Gastrocnemius medialis (tissue), 4 donors: Measurements from ENCODE around the gene PAK5. TPM values are rescaled to one million over a fixed set of nuclear protein-coding genes. Genes with fewer than 3 reads are reported as not detected.

Source experiments
- ATAC-seq, 2 donors: fragments of 150-250 bp; one replicate each; pipeline ENCODE4 v1.9.1; 2016
- DNase-seq, 2 donors: peaks; one replicate each; pipeline ENCODE4 v3.0.0-alpha.2; 2019
- H3K27ac ChIP-seq, 4 donors: fragments of 200-600 bp; sonication (generic); 1 replicate in 1 of 4; 2 replicates in 3 of 4; pipeline ENCODE4 v1.5.1; 2016 to 2018; ENCODE audit warnings: mild to moderate bottlenecking in 2 of 4, moderate library complexity in 1 of 4
- H3K27me3 ChIP-seq, 3 donors: fragments of 200-600 bp; sonication (generic) in 2 of 3; 1 replicate in 1 of 3; 2 replicates in 2 of 3; pipeline versions ENCODE4 v1.5.1 to v1.6.0; 2016 to 2019; ENCODE audit warnings: mild to moderate bottlenecking in 1 of 3, moderate library complexity in 1 of 3
- H3K36me3 ChIP-seq, 2 donors: fragments of 200-600 bp; sonication (generic) in 1 of 2; one replicate each; pipeline ENCODE4 v1.5.1; 2017 to 2018
- H3K4me1 ChIP-seq, 2 donors: fragments of 200-600 bp; sonication (generic) in 1 of 2; one replicate each; pipeline ENCODE4 v1.5.1; 2016 to 2017; ENCODE audit warnings: mild to moderate bottlenecking in 2 of 2
- H3K4me3 ChIP-seq, 4 donors: fragments of 200-600 bp; sonication (generic) in 3 of 4; 1 replicate in 1 of 4; 2 replicates in 3 of 4; pipeline ENCODE4 v1.5.1; 2016 to 2019; ENCODE audit warnings: mild to moderate bottlenecking in 2 of 4
- H3K9me3 ChIP-seq, 3 donors: fragments of 200-600 bp; sonication (generic) in 2 of 3; 1 replicate in 1 of 3; 2 replicates in 2 of 3; pipeline ENCODE4 v1.5.1; 2016 to 2019
- POLR2A ChIP-seq, 2 donors: fragments of 450-650 bp; IDR thresholded peaks; one replicate each; pipeline ENCODE4 v1.6.1; 2017; ENCODE audit warnings: antibody characterized with exemption in 2 of 2, mild to moderate bottlenecking in 2 of 2, moderate library complexity in 2 of 2
- in situ Hi-C, 4 donors: fragments of 200-750 bp; cut with MboI; loops; one replicate each; pipeline versions ENCODE4 v1.15.0 to v1.8.0; 2017; ENCODE audit warnings: low sequenced_read_pairs in 4 of 4
- intact Hi-C: fragments of 100-400 bp; cut with DNase I; formaldehyde crosslinking; loops from one replicate; pipeline ENCODE4 v1.15.1; 2023; ENCODE audit warnings: low total_unique reads
- total RNA-seq, 4 donors: library from RNA; depleted of rRNA; stranded (reverse); fragments of >200 nt; gene quantifications; one replicate each; pipeline versions ENCODE4 v1.1.0 to v1.2.3, GENCODE V29; 2016
- TF ChIP-seq, protein P1 (sequence below), 5 experiments: fragments of 450-650 bp in 3 of 5; fragments of 200-600 bp in 2 of 5; sonication (generic) in 2 of 5; IDR thresholded peaks in 4 of 5; conservative IDR thresholded peaks in 1 of 5; 1 replicate in 4 of 5; 2 replicates in 1 of 5; pipeline ENCODE4 v1.5.1; 2016 to 2019; ENCODE audit warnings: antibody characterized with exemption in 5 of 5, mild to moderate bottlenecking in 3 of 5, moderate library complexity in 3 of 5

The PAK5 gene
- total RNA-seq, 4 donors from 2014 or later, result not detected

DNA sequence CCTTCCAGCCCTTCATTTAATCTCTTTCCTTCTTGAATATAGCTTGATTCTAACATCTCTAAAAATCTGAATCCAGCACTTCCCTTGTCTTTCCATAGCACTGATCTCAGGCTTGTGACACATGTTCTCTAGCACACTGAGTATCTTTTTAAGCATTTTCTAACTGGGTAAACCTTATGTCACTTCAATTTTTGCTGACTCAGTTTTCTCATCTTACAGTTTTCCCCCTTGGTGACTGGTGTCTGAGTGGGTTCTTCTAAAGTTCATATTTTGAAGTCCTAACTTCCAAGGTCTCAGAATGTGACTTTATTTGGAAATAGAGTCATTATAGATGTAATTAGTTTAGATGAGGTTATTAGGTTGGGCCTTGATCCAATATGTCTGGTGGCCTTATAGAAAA is 153.9 kb downstream of the PAK5 start:
- intact Hi-C loops, result no loop called here

DNA sequence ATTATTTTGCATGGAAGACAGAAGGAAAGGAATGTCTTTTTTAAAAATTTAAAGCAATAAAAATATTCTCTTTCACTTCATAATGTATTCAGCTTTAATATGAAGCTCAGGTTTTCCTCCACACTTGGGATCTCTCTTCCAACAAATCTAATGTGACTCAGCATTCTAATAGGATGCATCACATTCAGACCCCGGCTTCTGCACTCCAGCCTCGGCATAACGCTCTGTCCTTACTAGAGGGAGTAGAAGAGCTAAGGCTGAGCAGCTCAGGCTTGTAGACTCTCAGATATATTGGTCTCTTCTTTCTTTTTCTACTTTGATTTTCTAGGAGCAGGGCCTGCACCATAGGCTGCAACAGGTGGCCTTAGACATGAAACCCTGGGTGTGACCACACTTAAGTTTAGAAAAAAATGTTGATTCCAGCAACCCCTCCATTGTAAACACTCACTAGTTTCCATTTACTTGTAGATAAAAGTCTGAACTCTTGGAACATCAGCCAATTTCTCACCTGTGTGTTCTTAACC is 161.7 kb downstream of the PAK5 start:
- Histone ChIP-seq H3K4me1 (no peaks in the 10 kb centered on the region), H3K27ac (no peak overlapping the region), H3K27me3 (no peaks in the 10 kb centered on the region), H3K36me3 (no peaks in the 10 kb centered on the region), H3K4me3 (no peak overlapping the region), H3K9me3 (no peaks in the 10 kb centered on the region)
- no peak for DNase-seq
- TF ChIP-seq, protein P1, sequence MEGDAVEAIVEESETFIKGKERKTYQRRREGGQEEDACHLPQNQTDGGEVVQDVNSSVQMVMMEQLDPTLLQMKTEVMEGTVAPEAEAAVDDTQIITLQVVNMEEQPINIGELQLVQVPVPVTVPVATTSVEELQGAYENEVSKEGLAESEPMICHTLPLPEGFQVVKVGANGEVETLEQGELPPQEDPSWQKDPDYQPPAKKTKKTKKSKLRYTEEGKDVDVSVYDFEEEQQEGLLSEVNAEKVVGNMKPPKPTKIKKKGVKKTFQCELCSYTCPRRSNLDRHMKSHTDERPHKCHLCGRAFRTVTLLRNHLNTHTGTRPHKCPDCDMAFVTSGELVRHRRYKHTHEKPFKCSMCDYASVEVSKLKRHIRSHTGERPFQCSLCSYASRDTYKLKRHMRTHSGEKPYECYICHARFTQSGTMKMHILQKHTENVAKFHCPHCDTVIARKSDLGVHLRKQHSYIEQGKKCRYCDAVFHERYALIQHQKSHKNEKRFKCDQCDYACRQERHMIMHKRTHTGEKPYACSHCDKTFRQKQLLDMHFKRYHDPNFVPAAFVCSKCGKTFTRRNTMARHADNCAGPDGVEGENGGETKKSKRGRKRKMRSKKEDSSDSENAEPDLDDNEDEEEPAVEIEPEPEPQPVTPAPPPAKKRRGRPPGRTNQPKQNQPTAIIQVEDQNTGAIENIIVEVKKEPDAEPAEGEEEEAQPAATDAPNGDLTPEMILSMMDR (IDR thresholded peaks at IDR 0.05 in 4 of 5, conservative IDR thresholded peaks at IDR 0.05 in 1 of 5), result no peak
- intact Hi-C loops (no loop called here), in situ Hi-C loops (loop anchor here in 1 of 4 donors (25.0 kb wide), 1 partner anchor 110 kb away; no protein-coding TSS in a partner anchor)
- ATAC-seq, result no peak

More for the DNA sequence above, 153.9 kb downstream of the PAK5 start:
- Histone ChIP-seq H3K9me3 (no peaks in the 10 kb centered on the region), H3K4me3 (no peak overlapping the region), H3K27ac (no peak overlapping the region), H3K36me3 (no peaks in the 10 kb centered on the region), H3K4me1 (no peaks in the 10 kb centered on the region), H3K27me3 (no peaks in the 10 kb centered on the region)
- DNase-seq (no peak), ATAC-seq (no peak)
- TF ChIP-seq, protein P1 (IDR thresholded peaks at IDR 0.05 in 4 of 5, conservative IDR thresholded peaks at IDR 0.05 in 1 of 5), result no peak
- TF ChIP-seq POLR2A (IDR thresholded peaks at IDR 0.05), result no peak
- in situ Hi-C loops, result loop anchor here in 1 of 4 donors (25.0 kb wide), 1 partner anchor 102 kb away; no protein-coding TSS in a partner anchor

DNA sequence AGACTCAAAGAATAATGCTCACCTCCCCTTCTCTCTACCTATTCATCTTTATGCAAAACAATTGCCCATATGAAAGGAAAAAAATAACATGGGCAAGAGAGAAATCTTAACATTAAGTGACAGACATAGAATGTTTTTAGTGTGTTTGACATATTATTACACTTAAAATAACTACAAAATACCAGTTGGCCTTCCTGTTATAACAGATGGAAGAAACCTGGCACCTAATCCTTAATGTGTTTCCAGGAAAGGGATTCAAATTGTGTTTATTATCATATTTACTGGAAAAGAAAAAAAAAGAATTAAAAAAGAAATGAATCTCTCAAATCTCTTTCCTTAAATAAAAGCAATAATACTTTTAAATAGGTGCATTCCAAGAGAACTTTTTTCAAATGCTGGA is 165.9 kb downstream of the PAK5 start:
- H3K27me3 ChIP-seq, result no peaks in the 10 kb centered on the region
- no peaks in the 10 kb centered on the region for H3K36me3 ChIP-seq
- TF ChIP-seq, protein P1 (IDR thresholded peaks at IDR 0.05 in 4 of 5, conservative IDR thresholded peaks at IDR 0.05 in 1 of 5), result no peak
- H3K4me3 ChIP-seq, result no peak overlapping the region
- no peaks in the 10 kb centered on the region for H3K4me1 ChIP-seq
- H3K27ac ChIP-seq, result no peak overlapping the region
- intact Hi-C loops, result no loop called here
- no peaks in the 10 kb centered on the region for H3K9me3 ChIP-seq
- no peak for DNase-seq
- no peak for ATAC-seq
- in situ Hi-C loops, result no loop called here

DNA sequence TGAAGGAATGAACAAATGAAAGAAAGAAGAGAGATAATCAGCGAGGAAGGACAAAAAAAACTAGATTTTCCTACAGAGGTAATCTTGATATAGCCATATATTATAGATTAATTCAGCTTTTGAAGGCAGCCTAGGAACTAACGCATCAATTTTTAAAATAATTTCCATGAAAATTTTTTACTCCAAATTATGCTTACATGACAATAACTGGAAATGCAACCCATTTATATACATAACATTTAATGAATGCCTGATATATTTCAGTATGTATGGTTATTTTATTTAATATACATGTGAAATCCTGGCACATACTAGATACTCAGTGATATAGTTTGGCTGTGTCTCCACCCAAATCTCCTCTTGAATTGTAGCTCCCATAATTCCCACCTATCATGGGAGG is 166.8 kb downstream of the PAK5 start:
- no peak for TF ChIP-seq POLR2A (IDR thresholded peaks at IDR 0.05)
- TF ChIP-seq, protein P1 (IDR thresholded peaks at IDR 0.05 in 4 of 5, conservative IDR thresholded peaks at IDR 0.05 in 1 of 5), result no peak
- Histone ChIP-seq H3K36me3 (no peaks in the 10 kb centered on the region), H3K27me3 (no peaks in the 10 kb centered on the region), H3K9me3 (no peaks in the 10 kb centered on the region), H3K4me3 (no peak overlapping the region), H3K27ac (no peak overlapping the region), H3K4me1 (no peaks in the 10 kb centered on the region)
- intact Hi-C loops (no loop called here), in situ Hi-C loops (no loop called here)
- ATAC-seq (no peak), DNase-seq (no peak)

DNA sequence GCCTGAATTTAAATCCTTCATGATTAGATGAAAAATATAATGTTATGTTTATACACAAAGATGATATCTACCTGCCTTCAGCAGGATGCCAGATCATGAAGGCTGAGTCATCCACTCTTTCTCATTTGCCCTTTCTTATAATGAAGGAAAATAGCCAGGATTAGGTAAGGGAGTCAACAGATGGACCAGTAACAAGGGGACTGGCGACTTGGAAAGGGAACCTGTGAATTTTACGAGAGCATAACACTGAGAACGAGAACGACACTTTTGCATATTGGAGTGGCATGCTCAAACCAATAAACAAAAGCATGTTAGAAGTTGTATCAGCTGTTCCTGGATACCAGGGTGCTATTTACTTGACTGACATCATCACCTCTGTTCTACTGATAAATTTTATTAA is 170.5 kb downstream of the PAK5 start:
- in situ Hi-C loops (no loop called here), intact Hi-C loops (no loop called here)
- Histone ChIP-seq H3K27ac (no peak overlapping the region), H3K4me1 (no peaks in the 10 kb centered on the region), H3K4me3 (no peak overlapping the region), H3K36me3 (no peaks in the 10 kb centered on the region), H3K27me3 (no peaks in the 10 kb centered on the region), H3K9me3 (no peaks in the 10 kb centered on the region)
- no peak for ATAC-seq
- TF ChIP-seq POLR2A (IDR thresholded peaks at IDR 0.05), result no peak
- TF ChIP-seq, protein P1 (IDR thresholded peaks at IDR 0.05 in 4 of 5, conservative IDR thresholded peaks at IDR 0.05 in 1 of 5), result no peak
- no peak for DNase-seq
